Tibial nerve (tissue), 3 donors: ENCODE measurements around the gene AP2A1.

Source experiments
- CTCF ChIP-seq, 5 experiments: fragments of 200-600 bp in 3 of 5; fragments of 450-650 bp in 2 of 5; sonication (generic) in 3 of 5; IDR thresholded peaks; one replicate each; pipeline ENCODE4 v1.5.1; 2016 to 2019; ENCODE audit warnings: antibody characterized with exemption in 5 of 5, mild to moderate bottlenecking in 3 of 5, moderate library complexity in 2 of 5
- POLR2A ChIP-seq, 2 donors: fragments of 450-650 bp; IDR thresholded peaks; one replicate each; pipeline ENCODE4 v1.6.1; 2017; ENCODE audit warnings: antibody characterized with exemption in 2 of 2, mild to moderate bottlenecking in 2 of 2, moderate library complexity in 2 of 2

GRCh38 chr19:49829200-49829599 lies 62.4 kb downstream of the AP2A1 start:
- no peak for TF ChIP-seq POLR2A (IDR thresholded peaks at IDR 0.05)
- no peak for TF ChIP-seq CTCF (IDR thresholded peaks at IDR 0.05)
